ENCODE measurements around the gene CCDC9. TPM values are rescaled to one million over a fixed set of nuclear protein-coding genes. Genes with fewer than 3 reads are reported as not detected.

CCDC9 gene
- total RNA-seq, 5 donors from 2014 or later (not counting 1 experiment from before 2014, with no cell fraction given) = 40.4 to 57.2 (median 49.7) TPM

DNA sequence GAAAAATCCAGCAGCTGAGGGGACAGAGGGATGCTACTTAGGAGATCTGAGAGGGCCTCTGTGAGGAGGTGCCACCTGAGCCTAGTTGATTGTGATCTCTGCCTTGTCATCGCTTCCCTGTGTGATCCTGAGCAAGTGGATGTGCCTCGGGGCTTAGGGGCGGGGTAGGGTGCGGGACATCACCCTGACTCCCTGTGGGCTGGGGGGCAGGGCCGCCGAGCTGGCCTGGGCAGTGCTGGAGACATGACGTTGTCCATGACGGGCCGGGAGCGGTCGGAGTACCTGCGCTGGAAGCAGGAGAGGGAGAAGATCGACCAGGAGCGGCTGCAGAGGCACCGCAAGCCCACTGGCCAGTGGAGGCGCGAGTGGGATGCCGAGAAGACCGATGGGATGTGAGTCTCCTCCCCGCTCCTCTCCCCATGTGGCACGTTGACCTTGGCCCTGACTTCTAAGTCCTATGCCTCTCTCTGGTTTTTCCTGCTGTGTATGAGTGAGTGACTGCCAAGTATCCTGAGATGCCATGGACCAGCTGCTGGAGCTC is 10.1 kb downstream of the CCDC9 start:
- H3K9me3 Mint-ChIP-seq = no peaks in the 10 kb centered on the region
- ChIA-PET CTCF (interaction anchor here (0.6 to 0.7 kb wide), 2 partner anchors 40 to 651 kb away, joined by 4 read pairs; no protein-coding TSS in a partner anchor), POLR2A (interaction anchor here in 1 of 2 donors (0.6 kb wide), 1 partner anchor 580 kb away, joined by 3 read pairs; no protein-coding TSS in a partner anchor)
- H3K27ac ChIP-seq (ENCODE audit: low read length) = no peak overlapping the region
- H3K27me3 Mint-ChIP-seq = no peaks in the 10 kb centered on the region
- peaks cover 16 to 72% of the 10 kb centered on the region in 2 donors for H3K36me3 ChIP-seq (ENCODE audit: control insufficient read depth in 2 of 2, extremely low read depth in 1 of 2, insufficient read depth in 1 of 2, low read length in 1 of 2)
- H3K4me3 Mint-ChIP-seq = no peak overlapping the region
- peaks cover 33% of the 10 kb centered on the region for H3K36me3 Mint-ChIP-seq
- no peak for ATAC-seq (replicated peaks in 1 of 4)
- no peaks in the 10 kb centered on the region for H3K9me3 ChIP-seq
- no peak overlapping the region for H3K4me3 ChIP-seq (ENCODE audit: control insufficient read depth in 1 of 2, extremely low read depth in 1 of 2, low read length in 1 of 2)
- peaks cover 0 to 3% (median 3%) of the 10 kb centered on the region in 3 donors for H3K4me1 Mint-ChIP-seq
- no peak overlapping the region for H3K27ac Mint-ChIP-seq
- H3K27me3 ChIP-seq (replicated peaks in 1 of 2; ENCODE audit: control insufficient read depth in 2 of 2, extremely low read depth in 1 of 2, insufficient read depth in 2 of 2, low read length in 1 of 2) = no peaks in the 10 kb centered on the region
- WGBS (ENCODE audit: insufficient coverage) = 96% methylated on average over 19 of the region's 21 CpGs
- H3K4me1 ChIP-seq (ENCODE audit: control insufficient read depth in 1 of 2, extremely low read depth in 1 of 2, insufficient read depth in 2 of 2, low read length in 2 of 2) = no peaks in the 10 kb centered on the region
- no peak for DNase-seq

GRCh38 chr19:47267350-47267759 is 11.0 kb downstream of the CCDC9 start:
- POLR2A ChIA-PET = interaction anchor here in 1 of 2 donors (0.6 kb wide), 1 partner anchor 207 kb away, joined by 4 read pairs; no protein-coding TSS in a partner anchor
- H3K36me3 Mint-ChIP-seq = peaks cover 32% of the 10 kb centered on the region
- CTCF ChIA-PET = interaction anchor here (0.6 to 0.7 kb wide), 3 partner anchors 13 to 652 kb away, joined by 3 to 4 read pairs (median 4); no protein-coding TSS in a partner anchor

GRCh38 chr19:47268028-47268427 is 11.7 kb downstream of the CCDC9 start:
- 90% methylated on average over 2 of the region's 6 CpGs for WGBS (ENCODE audit: insufficient coverage)
- ATAC-seq (replicated peaks in 1 of 4) (no peak), DNase-seq (no peak)
- Mint-ChIP-seq H3K9me3 (no peaks in the 10 kb centered on the region), H3K27me3 (no peaks in the 10 kb centered on the region), H3K4me3 (no peak overlapping the region), H3K4me1 (peaks cover 8 to 9% (median 8%) of the 10 kb centered on the region in 3 donors), H3K27ac (no peak overlapping the region), H3K36me3 (peaks cover 29% of the 10 kb centered on the region)
- peaks cover 0 to 7% of the 10 kb centered on the region in 2 experiments for H3K4me1 ChIP-seq (ENCODE audit: control insufficient read depth in 1 of 2, extremely low read depth in 1 of 2, insufficient read depth in 2 of 2, low read length in 2 of 2)
- H3K4me3 ChIP-seq (ENCODE audit: control insufficient read depth in 1 of 2, extremely low read depth in 1 of 2, low read length in 1 of 2) = no peak overlapping the region
- H3K27me3 ChIP-seq (replicated peaks in 1 of 2; ENCODE audit: control insufficient read depth in 2 of 2, extremely low read depth in 1 of 2, insufficient read depth in 2 of 2, low read length in 1 of 2) = no peaks in the 10 kb centered on the region
- peaks cover 14 to 60% of the 10 kb centered on the region in 2 donors for H3K36me3 ChIP-seq (ENCODE audit: control insufficient read depth in 2 of 2, extremely low read depth in 1 of 2, insufficient read depth in 1 of 2, low read length in 1 of 2)
- H3K9me3 ChIP-seq = no peaks in the 10 kb centered on the region
- ChIA-PET CTCF (interaction anchor here in 1 of 2 donors (0.6 kb wide), 1 partner anchor 13 kb away, joined by 3 read pairs; no protein-coding TSS in a partner anchor), POLR2A (no interaction called here)
- H3K27ac ChIP-seq (ENCODE audit: low read length) = no peak overlapping the region

More at GRCh38 chr19:47267350-47267759, 11.0 kb downstream of the CCDC9 start:
- no peak for ATAC-seq (replicated peaks in 1 of 4)
- Mint-ChIP-seq H3K9me3 (no peaks in the 10 kb centered on the region), H3K27me3 (no peaks in the 10 kb centered on the region), H3K4me3 (no peak overlapping the region), H3K4me1 (peaks cover 2 to 5% (median 4%) of the 10 kb centered on the region in 3 donors), H3K27ac (no peak overlapping the region)
- no peak overlapping the region for H3K27ac ChIP-seq (ENCODE audit: low read length)
- H3K36me3 ChIP-seq (ENCODE audit: control insufficient read depth in 2 of 2, extremely low read depth in 1 of 2, insufficient read depth in 1 of 2, low read length in 1 of 2) = peaks cover 16 to 66% of the 10 kb centered on the region in 2 donors
- H3K9me3 ChIP-seq = no peaks in the 10 kb centered on the region
- no peak for DNase-seq
- WGBS (ENCODE audit: insufficient coverage) = 94% methylated on average over 14 of the region's 14 CpGs
- peaks cover 0 to under 1% of the 10 kb centered on the region in 2 experiments for H3K4me1 ChIP-seq (ENCODE audit: control insufficient read depth in 1 of 2, extremely low read depth in 1 of 2, insufficient read depth in 2 of 2, low read length in 2 of 2)
- no peaks in the 10 kb centered on the region for H3K27me3 ChIP-seq (replicated peaks in 1 of 2; ENCODE audit: control insufficient read depth in 2 of 2, extremely low read depth in 1 of 2, insufficient read depth in 2 of 2, low read length in 1 of 2)
- no peak overlapping the region for H3K4me3 ChIP-seq (ENCODE audit: control insufficient read depth in 1 of 2, extremely low read depth in 1 of 2, low read length in 1 of 2)

DNA sequence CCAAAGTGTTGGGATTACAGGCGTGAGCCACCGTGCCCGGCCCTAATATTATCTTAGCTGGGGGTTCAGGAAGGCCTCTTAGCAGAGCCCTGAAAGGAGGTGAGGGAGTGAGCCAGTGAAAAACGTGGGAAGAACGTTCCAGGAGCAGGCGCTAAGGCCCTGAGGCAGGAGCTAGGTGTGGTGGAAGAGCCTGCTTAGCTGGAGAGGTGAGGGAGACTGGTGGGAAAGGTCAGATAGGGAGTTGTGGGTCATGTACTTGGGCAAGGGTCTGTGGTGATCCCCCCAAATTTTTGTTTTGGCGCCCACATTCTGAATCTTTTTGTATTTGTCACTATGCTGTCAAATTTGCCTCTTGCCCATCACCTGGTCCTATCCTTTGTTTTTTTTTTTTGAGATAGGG is 13.3 kb downstream of the CCDC9 start:
- peaks cover 0 to 13% of the 10 kb centered on the region in 2 experiments for H3K4me1 ChIP-seq (ENCODE audit: control insufficient read depth in 1 of 2, extremely low read depth in 1 of 2, insufficient read depth in 2 of 2, low read length in 2 of 2)
- CTCF ChIA-PET = no interaction called here
- no peak overlapping the region for H3K4me3 Mint-ChIP-seq
- no peak overlapping the region for H3K27ac Mint-ChIP-seq
- no peak overlapping the region for H3K27ac ChIP-seq (ENCODE audit: low read length)
- H3K27me3 Mint-ChIP-seq = no peaks in the 10 kb centered on the region
- no peaks in the 10 kb centered on the region for H3K9me3 Mint-ChIP-seq
- H3K36me3 Mint-ChIP-seq = peaks cover 24% of the 10 kb centered on the region
- peaks cover 8 to 10% (median 8%) of the 10 kb centered on the region in 3 donors for H3K4me1 Mint-ChIP-seq
- ATAC-seq (replicated peaks in 1 of 4) (no peak), DNase-seq (no peak)
- no peak overlapping the region for H3K4me3 ChIP-seq (ENCODE audit: control insufficient read depth in 1 of 2, extremely low read depth in 1 of 2, low read length in 1 of 2)
- H3K9me3 ChIP-seq = no peaks in the 10 kb centered on the region
- peaks cover 14 to 50% of the 10 kb centered on the region in 2 donors for H3K36me3 ChIP-seq (ENCODE audit: control insufficient read depth in 2 of 2, extremely low read depth in 1 of 2, insufficient read depth in 1 of 2, low read length in 1 of 2)
- 97% methylated on average over 5 of the region's 7 CpGs for WGBS (ENCODE audit: insufficient coverage)
- no peaks in the 10 kb centered on the region for H3K27me3 ChIP-seq (replicated peaks in 1 of 2; ENCODE audit: control insufficient read depth in 2 of 2, extremely low read depth in 1 of 2, insufficient read depth in 2 of 2, low read length in 1 of 2)
- POLR2A ChIA-PET = no interaction called here

DNA sequence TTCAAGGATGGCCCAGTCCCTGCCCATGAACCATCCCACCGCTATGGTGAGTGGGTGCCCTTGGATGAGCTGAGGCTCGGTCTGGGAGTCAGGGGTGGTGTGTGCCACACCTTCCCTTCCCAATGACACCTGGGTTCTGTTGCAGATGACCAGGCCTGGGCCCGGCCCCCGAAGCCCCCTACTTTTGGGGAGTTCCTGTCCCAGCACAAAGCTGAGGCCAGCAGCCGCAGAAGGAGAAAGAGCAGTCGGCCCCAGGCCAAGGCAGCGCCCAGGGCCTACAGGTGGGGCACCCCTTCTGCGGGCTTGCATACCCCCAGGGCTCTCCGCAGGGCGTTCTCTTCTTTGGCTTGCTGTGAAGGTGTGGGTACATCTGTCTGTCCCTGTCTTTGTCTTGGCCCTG is 14.1 kb downstream of the CCDC9 start:
- Histone ChIP-seq H3K27me3 (replicated peaks in 1 of 2; ENCODE audit: control insufficient read depth in 2 of 2, extremely low read depth in 1 of 2, insufficient read depth in 2 of 2, low read length in 1 of 2) (no peaks in the 10 kb centered on the region), H3K9me3 (no peaks in the 10 kb centered on the region), H3K36me3 (ENCODE audit: control insufficient read depth in 2 of 2, extremely low read depth in 1 of 2, insufficient read depth in 1 of 2, low read length in 1 of 2) (peaks cover 12 to 42% of the 10 kb centered on the region in 2 donors), H3K27ac (ENCODE audit: low read length) (no peak overlapping the region), H3K4me1 (ENCODE audit: control insufficient read depth in 1 of 2, extremely low read depth in 1 of 2, insufficient read depth in 2 of 2, low read length in 2 of 2) (peaks cover 0 to 16% of the 10 kb centered on the region in 2 experiments), H3K4me3 (ENCODE audit: control insufficient read depth in 1 of 2, extremely low read depth in 1 of 2, low read length in 1 of 2) (no peak overlapping the region)
- Mint-ChIP-seq H3K27ac (no peak overlapping the region), H3K4me3 (no peak overlapping the region), H3K27me3 (no peaks in the 10 kb centered on the region), H3K4me1 (peaks cover 10 to 12% (median 11%) of the 10 kb centered on the region in 3 donors), H3K9me3 (no peaks in the 10 kb centered on the region), H3K36me3 (peaks cover 22% of the 10 kb centered on the region)
- 98% methylated on average over 8 of the region's 10 CpGs for WGBS (ENCODE audit: insufficient coverage)
- DNase-seq (no peak), ATAC-seq (replicated peaks in 1 of 4) (no peak)
- CTCF ChIA-PET = no interaction called here
- POLR2A ChIA-PET = no interaction called here

DNA sequence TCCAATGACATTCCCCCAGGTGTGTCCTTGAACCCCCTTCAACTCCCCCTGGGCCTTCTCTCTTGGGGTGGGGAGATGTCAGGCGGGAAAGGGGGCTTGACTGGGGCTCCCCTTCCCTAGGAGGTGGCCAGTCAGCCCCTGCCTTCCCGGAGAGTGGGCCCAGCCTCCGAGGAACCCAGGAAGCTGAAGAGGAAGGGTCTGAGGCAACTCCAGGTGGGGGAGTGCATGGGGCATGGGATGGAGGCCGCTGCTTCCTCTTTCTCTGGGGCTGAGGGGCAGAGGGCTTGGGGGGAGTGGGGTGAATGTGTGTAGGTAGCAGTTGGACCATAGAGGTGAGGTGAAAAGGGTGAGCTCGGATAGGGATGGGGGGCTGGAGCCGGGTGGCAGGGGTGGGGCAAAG is 15.6 kb downstream of the CCDC9 start:
- H3K27ac Mint-ChIP-seq = no peak overlapping the region
- POLR2A ChIA-PET = interaction anchor here in 1 of 2 donors (0.5 kb wide), 1 partner anchor 37 kb away, joined by 3 read pairs; no protein-coding TSS in a partner anchor
- H3K9me3 ChIP-seq = no peaks in the 10 kb centered on the region
- H3K4me3 Mint-ChIP-seq = peak overlapping the region in 1 of 3 donors; percentile 96
- no peaks in the 10 kb centered on the region for H3K9me3 Mint-ChIP-seq
- H3K36me3 ChIP-seq (ENCODE audit: control insufficient read depth in 2 of 2, extremely low read depth in 1 of 2, insufficient read depth in 1 of 2, low read length in 1 of 2) = peaks cover 12 to 33% of the 10 kb centered on the region in 2 donors
- no peak overlapping the region for H3K27ac ChIP-seq (ENCODE audit: low read length)
- no peak for DNase-seq
- peaks cover 18 to 19% (median 18%) of the 10 kb centered on the region in 3 donors for H3K4me1 Mint-ChIP-seq
- peaks cover 17% of the 10 kb centered on the region for H3K36me3 Mint-ChIP-seq
- H3K4me1 ChIP-seq (ENCODE audit: control insufficient read depth in 1 of 2, extremely low read depth in 1 of 2, insufficient read depth in 2 of 2, low read length in 2 of 2) = peaks cover 0 to 26% of the 10 kb centered on the region in 2 experiments
- ATAC-seq (replicated peaks in 1 of 4) = no peak
- H3K27me3 ChIP-seq (replicated peaks in 1 of 2; ENCODE audit: control insufficient read depth in 2 of 2, extremely low read depth in 1 of 2, insufficient read depth in 2 of 2, low read length in 1 of 2) = no peaks in the 10 kb centered on the region
- CTCF ChIA-PET = interaction anchor here (0.5 to 1.0 kb wide), 2 partner anchors 15 to 155 kb away, joined by 3 to 5 read pairs; partner anchors contain the start of gene CCDC9 (in 1 of the 2)
- no peak overlapping the region for H3K4me3 ChIP-seq (ENCODE audit: control insufficient read depth in 1 of 2, extremely low read depth in 1 of 2, low read length in 1 of 2)
- 93% methylated on average over 4 of the region's 6 CpGs for WGBS (ENCODE audit: insufficient coverage)
- no peaks in the 10 kb centered on the region for H3K27me3 Mint-ChIP-seq
